Right lung (tissue), 5 donors: ENCODE results near the gene SMURF1. TPM values are rescaled to one million over a fixed set of nuclear protein-coding genes. Genes with fewer than 3 reads are reported as not detected.
A peak's percentile ranks its signal among the peaks of the same experiment; 100 is the strongest.
"Not testable (repeated sequence)": the region's sequence is repeated elsewhere in the genome, so short reads cannot be mapped to it uniquely, and the experiment has no call there.

Source experiments
- DNase-seq, 2 donors: peaks; one replicate each; pipeline ENCODE4 v3.0.0-alpha.2; 2013
- polyA plus RNA-seq, 5 donors: library from polyadenylated mRNA; unstranded; fragments of 120-200 nt; gene quantifications; one replicate each; pipeline versions ENCODE4 v1.2.1 to v1.2.3, GENCODE V29; 2013; ENCODE audit warnings: inconsistent platforms in 1 of 5, low replicate concordance in 1 of 5; ENCODE audit not compliant: insufficient read length in 5 of 5, insufficient read depth in 1 of 5

The SMURF1 gene
- polyA plus RNA-seq, 5 donors: 14.5 to 19.1 (median 16.1) TPM

DNA sequence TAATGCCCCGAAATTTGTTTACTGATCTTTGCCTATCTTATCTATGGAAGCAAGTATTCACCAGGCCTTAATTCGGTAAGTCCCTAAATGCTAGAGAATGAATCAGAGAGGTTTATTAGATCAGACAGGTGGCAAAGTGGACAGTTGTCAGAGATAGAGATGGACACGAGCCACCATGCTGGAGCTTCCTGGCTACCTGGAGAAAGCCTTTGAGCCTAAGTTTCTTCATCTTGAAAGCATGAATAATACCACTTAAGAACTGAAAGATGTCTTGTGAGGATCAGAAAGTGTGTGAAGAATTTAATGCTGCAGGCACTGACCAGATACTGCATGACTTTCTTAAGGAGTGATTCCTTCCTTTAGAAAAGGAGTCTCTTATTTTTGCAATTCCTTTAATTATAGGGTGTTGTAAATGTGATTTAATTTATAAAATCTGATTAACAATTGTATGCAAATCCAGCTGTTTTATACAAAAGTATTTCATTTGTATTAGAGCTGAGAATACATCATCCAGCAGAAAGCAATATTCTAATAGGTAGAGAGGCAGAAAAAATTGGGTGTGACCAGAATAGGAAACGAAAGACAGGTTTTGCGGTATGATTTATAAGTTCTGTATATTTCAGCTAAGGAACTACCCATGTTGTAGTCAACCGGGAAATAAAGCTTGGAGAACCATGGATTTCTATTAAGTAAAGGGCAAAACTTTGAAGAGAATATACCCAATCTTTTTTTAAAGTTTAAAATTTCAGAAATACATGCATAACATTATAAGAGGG, 82.7 kb downstream of the SMURF1 start:
- no peak for DNase-seq

DNA sequence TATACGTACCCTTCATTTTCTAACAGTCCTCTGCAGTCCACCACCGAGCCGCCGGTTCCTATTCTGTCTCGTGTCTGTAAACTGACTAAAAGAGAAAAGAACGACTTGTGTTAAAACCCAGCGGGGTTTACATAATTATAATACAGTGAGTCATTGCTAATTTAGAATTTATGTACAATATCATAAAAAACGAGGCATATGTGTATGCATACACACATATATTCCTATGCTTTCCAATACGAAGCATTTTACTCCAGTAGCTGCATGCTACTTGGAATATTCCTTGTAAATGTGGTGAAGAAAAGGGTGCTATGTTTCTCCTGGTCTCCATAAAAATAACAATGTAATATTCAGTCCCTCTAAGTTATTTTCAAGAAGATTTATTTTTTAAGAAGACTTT, 89.1 kb downstream of the SMURF1 start:
- DNase-seq: no peak

GRCh38 chr7:99050971-99051370, 92.9 kb downstream of the SMURF1 start:
- DNase-seq: no peak

DNA sequence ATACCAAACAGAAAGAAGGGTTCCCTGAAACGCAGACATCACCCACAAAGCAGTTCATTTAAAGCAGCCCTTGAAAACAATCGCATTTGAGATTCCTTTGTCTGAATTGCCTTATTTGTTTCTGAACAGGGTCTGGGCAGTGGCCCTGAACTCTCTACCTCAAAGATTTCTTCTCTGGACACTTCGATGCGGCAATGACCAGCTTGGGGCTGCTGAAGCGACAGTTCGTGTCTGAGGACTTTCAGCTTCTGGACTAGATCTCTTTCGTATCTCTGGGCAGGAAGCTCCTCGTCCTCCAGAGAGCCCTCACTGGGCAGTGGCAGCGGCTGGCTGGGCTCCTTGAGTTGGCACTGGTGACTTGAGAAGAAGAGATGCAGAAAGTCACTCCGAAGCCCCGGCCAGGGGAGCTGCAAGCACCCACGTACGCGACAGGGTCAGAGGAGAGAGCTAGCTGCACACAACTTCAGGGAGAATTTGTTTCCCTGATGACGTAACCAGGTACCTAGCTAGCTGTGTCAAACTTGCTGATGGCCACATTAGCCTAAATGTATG, 96.3 kb downstream of the SMURF1 start:
- no peak for DNase-seq

GRCh38 chr7:99046722-99047121, 97.2 kb downstream of the SMURF1 start:
- DNase-seq: no peak

- DNase-seq: not testable (repeated sequence)
These were observed 97.6 kb downstream of the SMURF1 start for GRCh38 chr7:99046262-99046661.

DNA sequence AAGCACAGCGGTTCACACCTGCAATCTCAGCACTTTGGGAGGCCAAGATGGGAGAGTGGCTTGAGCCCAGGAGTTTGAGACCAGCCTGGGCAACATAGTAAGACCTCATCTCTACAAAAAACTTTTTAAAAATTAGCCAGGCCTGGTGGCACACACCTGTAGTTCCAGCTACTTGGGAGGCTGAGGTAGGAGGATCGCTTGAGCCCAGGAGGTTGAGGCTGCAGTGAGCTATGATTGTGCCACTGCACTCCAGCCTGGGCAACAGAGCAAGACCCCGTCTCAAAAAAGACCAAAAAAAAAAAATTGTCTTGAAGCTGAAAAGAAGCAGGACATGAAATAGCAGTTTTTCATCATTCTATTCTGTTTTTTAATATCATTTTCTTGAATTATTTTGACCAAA, 99.0 kb downstream of the SMURF1 start:
- DNase-seq: not testable (repeated sequence)

- DNase-seq: no peak
These were observed 101.0 kb downstream of the SMURF1 start for GRCh38 chr7:99042957-99043356.

DNA sequence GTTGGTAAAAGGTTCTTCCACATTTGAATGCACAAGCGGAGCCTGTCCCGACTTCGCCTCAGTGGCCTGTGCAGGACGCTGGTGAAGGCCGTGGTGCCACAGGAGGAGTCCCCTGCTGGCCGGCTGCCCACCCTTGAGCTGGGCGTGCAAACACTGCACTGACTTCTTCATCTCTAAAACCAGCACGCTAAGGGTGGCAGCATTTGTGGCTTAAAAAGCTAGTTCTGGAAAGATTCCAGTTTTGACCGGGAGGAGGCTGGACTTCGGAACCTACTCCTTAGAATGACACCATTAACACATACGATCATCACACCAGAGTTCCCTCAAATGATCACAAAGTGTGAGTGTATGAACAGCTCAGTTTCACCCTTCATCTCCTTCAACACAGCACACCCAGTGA, 102.4 kb downstream of the SMURF1 start:
- no peak for DNase-seq

DNA sequence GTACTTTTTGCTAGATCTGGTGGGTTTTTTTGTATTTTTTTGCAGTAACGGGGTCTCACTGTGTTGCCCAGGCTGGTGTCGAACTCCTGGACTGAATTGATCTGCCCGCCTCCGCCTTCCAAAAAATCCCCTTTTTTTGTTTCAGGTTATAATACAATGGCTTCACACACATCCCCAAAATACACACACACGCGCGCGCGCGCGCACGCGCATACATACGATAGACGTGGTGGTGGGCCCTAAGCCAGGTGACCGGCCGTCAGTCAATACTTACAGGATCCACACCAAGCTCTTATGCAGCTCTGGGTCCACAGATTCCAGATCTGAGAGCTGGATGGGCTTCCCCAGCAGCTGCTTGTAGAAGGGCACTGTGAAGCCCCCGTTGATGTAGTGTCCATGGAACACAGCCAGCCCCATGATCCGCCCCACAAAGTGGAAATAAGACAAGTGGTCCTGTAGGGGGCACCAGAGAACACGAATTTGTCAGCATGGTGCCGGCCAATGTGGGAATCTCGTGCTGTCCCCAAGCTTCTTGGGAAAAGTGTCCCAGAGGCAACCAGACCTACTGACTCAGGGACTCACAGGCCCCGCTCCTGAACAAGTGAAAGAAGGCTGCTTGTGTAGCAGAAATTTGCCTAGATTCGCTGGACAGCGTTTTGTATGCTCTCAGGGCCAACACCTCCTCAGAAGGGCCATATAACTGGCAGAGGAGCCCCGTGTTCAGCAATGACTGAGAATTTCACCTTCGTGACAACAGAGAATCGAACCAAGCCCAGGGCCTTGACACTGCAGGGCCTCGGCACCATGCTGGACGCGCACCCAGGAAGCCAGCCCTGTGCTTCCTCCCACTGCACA, 103.6 kb downstream of the SMURF1 start:
- peak; percentile 72 to 84 for DNase-seq

- no peak for DNase-seq
These were observed 104.5 kb downstream of the SMURF1 start for GRCh38 chr7:99039384-99039891.

DNA sequence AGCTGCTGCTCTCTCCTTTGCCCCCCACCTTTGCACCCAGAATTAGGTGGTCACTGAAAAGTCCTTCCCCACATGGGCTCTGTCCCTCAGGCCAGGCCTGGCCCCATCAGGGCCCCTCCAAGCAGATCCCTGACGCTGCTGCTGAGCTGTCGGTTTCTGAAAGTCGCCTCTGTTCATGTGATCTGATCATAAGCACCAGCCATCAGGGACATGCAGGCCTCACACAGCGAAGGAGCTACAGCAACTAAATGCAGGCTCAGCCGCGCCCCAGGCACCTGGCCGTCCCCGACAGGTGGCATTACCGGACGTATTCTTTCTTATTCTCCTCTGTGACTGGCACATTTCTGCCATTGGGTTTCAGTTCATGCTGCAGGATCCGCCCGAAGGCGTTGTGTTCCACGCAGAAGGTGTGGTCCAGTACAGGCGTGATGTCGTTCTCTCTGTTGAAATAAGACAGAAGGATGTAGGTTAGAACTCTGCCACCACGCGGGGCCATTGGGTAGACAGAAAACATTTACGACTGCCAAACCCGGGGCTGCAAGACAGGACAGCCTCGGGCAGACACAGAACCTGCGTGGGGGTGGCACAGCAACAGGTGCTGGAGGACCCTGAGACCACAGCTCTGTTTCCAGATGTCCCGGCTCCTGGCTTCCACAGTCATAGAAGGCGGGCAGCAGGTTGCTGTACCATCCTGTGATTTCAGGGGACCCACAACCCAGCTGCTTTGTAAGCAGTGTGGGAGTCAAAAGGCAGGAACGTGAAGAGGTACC, 105.6 kb downstream of the SMURF1 start:
- no peak for DNase-seq

- DNase-seq: no peak
These were observed 106.5 kb downstream of the SMURF1 start for GRCh38 chr7:99037327-99037940.

- no peak for DNase-seq
These were observed 107.3 kb downstream of the SMURF1 start for GRCh38 chr7:99036546-99037111.

- DNase-seq: no peak
These were observed 108.0 kb downstream of the SMURF1 start for GRCh38 chr7:99035723-99036545.

GRCh38 chr7:99034932-99035722, 108.8 kb downstream of the SMURF1 start:
- DNase-seq: no peak

DNA sequence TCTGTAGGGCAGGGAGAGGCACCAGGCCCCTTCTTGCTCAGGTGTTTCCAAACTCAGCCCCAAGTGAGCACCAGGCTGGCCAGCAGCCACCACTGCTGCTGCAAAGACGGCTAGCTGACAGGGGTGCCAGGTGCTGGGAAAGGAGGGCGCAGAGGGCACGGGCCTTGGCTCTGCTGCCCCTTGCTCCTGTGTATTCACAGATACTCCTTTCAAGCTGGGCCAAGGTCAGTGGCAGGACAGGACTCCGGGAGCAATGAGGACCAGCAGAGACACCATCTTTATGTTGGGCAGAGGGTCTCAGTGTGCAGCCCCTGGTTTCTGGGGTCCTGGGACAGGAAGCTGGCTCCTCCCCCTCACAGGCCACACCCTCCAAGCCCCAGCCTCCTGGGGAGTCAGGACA, 110.1 kb downstream of the SMURF1 start:
- DNase-seq: no peak

DNA sequence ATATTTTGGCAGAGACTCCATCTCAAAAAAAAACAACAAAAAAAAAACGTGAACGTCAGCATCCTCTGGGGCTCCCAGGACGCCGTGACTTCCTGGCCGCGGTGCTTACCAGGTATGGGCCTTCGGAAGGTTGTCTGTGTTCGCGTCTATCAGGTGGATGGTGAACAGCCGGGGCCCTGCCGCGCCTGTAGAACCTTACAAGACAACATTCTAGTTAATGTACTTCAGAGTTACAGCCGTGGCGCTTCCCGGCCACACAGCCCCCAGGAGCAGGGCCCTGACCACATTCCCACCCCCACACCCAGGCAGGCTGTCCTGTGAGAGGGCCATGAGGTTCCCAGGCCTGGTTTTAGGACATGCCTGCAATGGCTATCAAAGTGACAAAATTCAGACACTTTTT, 111.0 kb downstream of the SMURF1 start:
- no peak for DNase-seq

DNA sequence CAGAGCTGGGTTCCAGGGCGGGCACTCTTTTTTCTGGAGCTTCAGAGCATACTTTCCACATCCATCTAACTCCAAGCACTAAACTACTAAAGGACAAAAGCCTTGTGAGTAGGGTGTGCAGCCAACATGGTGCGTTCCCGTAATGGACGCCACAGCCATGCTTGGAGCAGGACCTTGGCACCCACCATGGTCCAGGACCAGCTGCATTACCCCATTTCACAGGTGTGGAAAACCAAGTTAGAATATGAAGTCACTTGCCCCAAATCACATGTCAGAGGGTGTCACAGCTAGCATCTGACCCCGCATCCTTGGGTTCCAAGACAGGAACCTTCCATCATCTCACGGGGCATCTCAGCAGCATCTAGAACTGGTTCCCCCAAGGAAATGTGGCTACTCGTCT, 112.4 kb downstream of the SMURF1 start:
- no peak for DNase-seq
